SK-N-SH treated with all-trans-retinoic acid at 6 μM for 48 hours (cell line): ENCODE results near the gene RET.

ENCODE experiments used
- ATAC-seq: fragments of 200-7000 bp; cut with Tn5 transposase; 3 replicates; pipeline ENCODE4 v1.9.1; 2020; ENCODE audit warnings: mild to moderate bottlenecking, moderate library complexity
- BACH2 ChIP-seq: fragments of 250-450 bp; sonication (Bioruptor Pico); IDR thresholded peaks from 2 replicates; pipeline ENCODE4 v1.9.0; 2021; ENCODE audit warnings: mild to moderate bottlenecking, borderline replicate concordance
- CREB5 ChIP-seq: fragments of 250-450 bp; sonication (Bioruptor Pico); IDR thresholded peaks from 2 replicates; pipeline ENCODE4 v1.5.1; 2020; ENCODE audit warnings: low read depth, mild to moderate bottlenecking, moderate library complexity
- CSDC2 ChIP-seq: fragments of 250-450 bp; sonication (Bioruptor Pico); IDR thresholded peaks from 2 replicates; pipeline ENCODE4 v1.5.0; 2020; ENCODE audit warnings: mild to moderate bottlenecking, moderate library complexity
- CSRNP3 ChIP-seq: fragments of 250-450 bp; sonication (Bioruptor Pico); IDR thresholded peaks from 2 replicates; pipeline ENCODE4 v1.5.1; 2021; ENCODE audit warnings: mild to moderate bottlenecking, moderate library complexity
- ESRRG ChIP-seq: fragments of 250-450 bp; sonication (Bioruptor Pico); IDR thresholded peaks from 2 replicates; pipeline ENCODE4 v1.6.1; 2021; ENCODE audit warnings: mild to moderate bottlenecking
- ISL1 ChIP-seq: fragments of 250-450 bp; sonication (Bioruptor Pico); IDR thresholded peaks from 2 replicates; pipeline ENCODE4 v2.1.2; 2022; ENCODE audit warnings: mild to moderate bottlenecking, moderate library complexity
- OSR1 ChIP-seq: fragments of 250-450 bp; sonication (Bioruptor Pico); IDR thresholded peaks from 2 replicates; pipeline ENCODE4 v1.8.0; 2022; ENCODE audit warnings: moderate library complexity, mild to moderate bottlenecking, inconsistent platforms
- PATZ1 ChIP-seq: fragments of 250-450 bp; sonication (Bioruptor Pico); IDR thresholded peaks from 2 replicates; pipeline ENCODE4 v1.8.0; 2020; ENCODE audit warnings: mild to moderate bottlenecking, moderate library complexity, borderline replicate concordance
- POU6F1 ChIP-seq: fragments of 250-450 bp; sonication (Bioruptor Pico); IDR thresholded peaks from 2 replicates; pipeline ENCODE4 v1.8.0; 2021; ENCODE audit warnings: low read depth, mild to moderate bottlenecking, moderate library complexity, borderline replicate concordance
- PPARA ChIP-seq: fragments of 250-450 bp; sonication (Bioruptor Pico); IDR thresholded peaks from 2 replicates; pipeline ENCODE4 v1.5.0; 2020; ENCODE audit warnings: mild to moderate bottlenecking, borderline replicate concordance
- RARB ChIP-seq: fragments of 250-450 bp; sonication (Bioruptor Pico); IDR thresholded peaks from 2 replicates; pipeline ENCODE4 v1.8.0; 2021; ENCODE audit warnings: mild to moderate bottlenecking, moderate library complexity
- TCF4 ChIP-seq: fragments of 250-450 bp; sonication (Bioruptor Pico); IDR thresholded peaks from 2 replicates; pipeline ENCODE4 v1.8.0; 2021; ENCODE audit warnings: mild to moderate bottlenecking, moderate library complexity, borderline replicate concordance
- TOX ChIP-seq: fragments of 250-450 bp; sonication (Bioruptor Pico); IDR thresholded peaks from 2 replicates; pipeline ENCODE4 v1.8.0; 2021; ENCODE audit warnings: mild to moderate bottlenecking, moderate library complexity, borderline replicate concordance
- TSHZ2 ChIP-seq: fragments of 250-450 bp; sonication (Bioruptor Pico); IDR thresholded peaks from 2 replicates; pipeline ENCODE4 v1.5.0; 2020; ENCODE audit warnings: mild to moderate bottlenecking, moderate library complexity
- ZC3H10 ChIP-seq: fragments of 250-450 bp; sonication (Bioruptor Pico); IDR thresholded peaks from 2 replicates; pipeline ENCODE4 v1.5.1; 2021; ENCODE audit warnings: mild to moderate bottlenecking, moderate library complexity
- ZFP3 ChIP-seq: fragments of 250-450 bp; sonication (Bioruptor Pico); IDR thresholded peaks from 2 replicates; pipeline ENCODE4 v1.5.0; 2020; ENCODE audit warnings: mild to moderate bottlenecking, moderate library complexity
- ZFP30 ChIP-seq: fragments of 450-650 bp; formaldehyde crosslinking; IDR thresholded peaks from 2 replicates; pipeline ENCODE4 v1.5.0; 2022; ENCODE audit warnings: mild to moderate bottlenecking, moderate library complexity
- ZNF565 ChIP-seq: fragments of 450-650 bp; formaldehyde crosslinking; conservative IDR thresholded peaks from 2 replicates; pipeline ENCODE4 v1.5.0; 2020; ENCODE audit warnings: low read depth, mild to moderate bottlenecking, moderate library complexity
- ZNF70 ChIP-seq: fragments of 450-650 bp; formaldehyde crosslinking; IDR thresholded peaks from 2 replicates; pipeline ENCODE4 v1.5.0; 2020; ENCODE audit warnings: mild to moderate bottlenecking, moderate library complexity
- ZNF8 ChIP-seq: fragments of 450-650 bp; formaldehyde crosslinking; IDR thresholded peaks from 2 replicates; pipeline ENCODE4 v1.5.0; 2020; ENCODE audit warnings: mild to moderate bottlenecking, moderate library complexity

RET gene

GRCh38 chr10:43105102-43105955, 28.5 kb downstream of the RET start:
- no peak for TF ChIP-seq ZNF8 (CRISPR knock-in tag)
- 0 out of 2 replicates have a peak, but pooled peaks have one; percentile 9 for TF ChIP-seq CSRNP3 (CRISPR knock-in tag)
- TF ChIP-seq, all 23 proteins: peak for 1
- peak; percentile 95 for ATAC-seq

- ATAC-seq = no peak
- TF ChIP-seq ZFP30 (CRISPR knock-in tag) (no peak), ZNF70 (CRISPR knock-in tag) (no peak), CSDC2 (CRISPR knock-in tag) (no peak), RARB (CRISPR knock-in tag) (no peak), ZNF565 (no peak), OSR1 (CRISPR knock-in tag) (no peak), PPARA (CRISPR knock-in tag) (no peak), ESRRG (CRISPR knock-in tag) (no peak), TCF4 (CRISPR knock-in tag) (no peak), TSHZ2 (CRISPR knock-in tag) (no peak), ZFP3 (CRISPR knock-in tag) (no peak), POU6F1 (CRISPR knock-in tag) (no peak), CREB5 (no peak), BACH2 (no peak)
These were observed 29.0 kb downstream of the RET start for GRCh38 chr10:43105956-43106229.

GRCh38 chr10:43106256-43107091, 29.6 kb downstream of the RET start:
- ATAC-seq = no peak
- TF ChIP-seq BACH2 (no peak), CSRNP3 (CRISPR knock-in tag) (no peak), CSDC2 (CRISPR knock-in tag) (no peak), PATZ1 (CRISPR knock-in tag) (no peak), RARB (CRISPR knock-in tag) (no peak), ESRRG (CRISPR knock-in tag) (no peak), POU6F1 (CRISPR knock-in tag) (no peak), TOX (CRISPR knock-in tag) (no peak), ISL1 (no peak), ZNF8 (CRISPR knock-in tag) (no peak), ZNF565 (no peak), TSHZ2 (CRISPR knock-in tag) (no peak), ZC3H10 (CRISPR knock-in tag) (no peak)
